Testis (tissue), 2 donors: ENCODE measurements around the gene FBXO17.

Experiments
- CTCF ChIP-seq, 3 experiments: fragments of 450-650 bp in 2 of 3; fragments of 200-600 bp in 1 of 3; sonication (generic) in 1 of 3; IDR thresholded peaks; one replicate each; pipeline ENCODE4 v1.5.1; 2016 to 2019; ENCODE audit warnings: antibody characterized with exemption in 3 of 3, mild to moderate bottlenecking in 2 of 3, moderate library complexity in 1 of 3
- POLR2A ChIP-seq: fragments of 450-650 bp; IDR thresholded peaks from one replicate; pipeline ENCODE4 v1.6.1; 2017; ENCODE audit warnings: antibody characterized with exemption, mild to moderate bottlenecking, moderate library complexity

GRCh38 chr19:38917921-38918491, 57.5 kb downstream of the FBXO17 start:
- TF ChIP-seq CTCF (IDR thresholded peaks at IDR 0.05) (no peak), POLR2A (no peak)
